Activated B cell treated with CpG ODN at 0.5 μM for 24 hours (primary cell): ENCODE results near the gene PDZD7. TPM values are rescaled to one million over a fixed set of nuclear protein-coding genes. Genes with fewer than 3 reads are reported as not detected.

Source experiments
- ATAC-seq: fragments of 200-7000 bp; cut with Tn5 transposase; one replicate; pipeline ENCODE4 v1.10.0; 2021; ENCODE audit warnings: low read depth, mild to moderate bottlenecking, moderate library complexity
- CTCF ChIA-PET: fragments of 350-600 bp; sonication (Branson Sonifier 250); formaldehyde crosslinking; loops from one replicate; lab custom pipeline; 2021; ENCODE audit warnings: antibody characterized with exemption; lab: Charles Lee
- POLR2A ChIA-PET: fragments of 350-600 bp; sonication (Branson Sonifier 250); formaldehyde crosslinking; loops from one replicate; lab custom pipeline; 2021; ENCODE audit warnings: antibody characterized with exemption; lab: Charles Lee
- DNase-seq: peaks from one replicate; pipeline ENCODE4 v3.0.0; 2022
- H3K27ac Mint-ChIP-seq: one replicate; pipeline ENCODE4 v1.8.0; 2020; ENCODE audit warnings: mixed read lengths
- H3K27me3 Mint-ChIP-seq: one replicate; pipeline ENCODE4 v1.8.0; 2021; ENCODE audit warnings: mixed read lengths
- H3K36me3 Mint-ChIP-seq: one replicate; pipeline ENCODE4 v1.8.0; 2021; ENCODE audit warnings: low read depth, mixed read lengths
- H3K4me1 Mint-ChIP-seq: one replicate; pipeline ENCODE4 v1.8.0; 2021; ENCODE audit warnings: mixed read lengths
- H3K4me3 Mint-ChIP-seq: one replicate; pipeline ENCODE4 v1.8.0; 2020; ENCODE audit warnings: mild to moderate bottlenecking, mixed read lengths
- H3K9me3 Mint-ChIP-seq: one replicate; pipeline ENCODE4 v1.8.0; 2020; ENCODE audit warnings: mixed read lengths
- CTCF ChIP-seq: fragments of 200-600 bp; IDR thresholded peaks from one replicate; pipeline ENCODE4 v1.8.0; 2022; ENCODE audit warnings: antibody characterized with exemption, mild to moderate bottlenecking
- intact Hi-C: fragments of 100-400 bp; cut with micrococcal nuclease; formaldehyde crosslinking; loops from one replicate; pipeline ENCODE4 v1.15.1; 2024
- total RNA-seq: library from RNA; stranded (reverse); gene quantifications from 2 replicates; pipeline ENCODE4 v1.2.3, GENCODE V29; 2022

PDZD7 gene
- total RNA-seq, 1 donor from 2014 or later = 0.11 TPM

- H3K4me1 Mint-ChIP-seq = peaks cover 11% of the 10 kb centered on the region
- no peak for TF ChIP-seq CTCF
- ATAC-seq (no peak), DNase-seq (no peak)
- H3K27ac Mint-ChIP-seq = no peak overlapping the region
- H3K27me3 Mint-ChIP-seq = peaks cover 7% of the 10 kb centered on the region
- no peaks in the 10 kb centered on the region for H3K9me3 Mint-ChIP-seq
- H3K36me3 Mint-ChIP-seq = peaks cover 1% of the 10 kb centered on the region
- ChIA-PET CTCF (interaction anchor here (0.8 to 2.0 kb wide), 5 partner anchors 11 to 1041 kb away, joined by 3 to 10 read pairs (median 3); no protein-coding TSS in a partner anchor), POLR2A (no interaction called here)
- H3K4me3 Mint-ChIP-seq = no peak overlapping the region
- intact Hi-C loops = no loop called here
Measured at GRCh38 chr10:101055411-101055810, 24.5 kb upstream of the PDZD7 start.

- no peaks in the 10 kb centered on the region for H3K36me3 Mint-ChIP-seq
- DNase-seq = no peak
Measured at GRCh38 chr10:101054876-101055275, 23.9 kb upstream of the PDZD7 start.

GRCh38 chr10:101054351-101054750, 23.4 kb upstream of the PDZD7 start:
- no peak overlapping the region for H3K4me3 Mint-ChIP-seq
- no peak for TF ChIP-seq CTCF
- H3K4me1 Mint-ChIP-seq = peaks cover 11% of the 10 kb centered on the region
- ATAC-seq (no peak), DNase-seq (no peak)
- ChIA-PET CTCF (no interaction called here), POLR2A (no interaction called here)
- H3K36me3 Mint-ChIP-seq = no peaks in the 10 kb centered on the region
- H3K27ac Mint-ChIP-seq = no peak overlapping the region
- intact Hi-C loops = no loop called here
- H3K27me3 Mint-ChIP-seq = peaks cover 16% of the 10 kb centered on the region
- H3K9me3 Mint-ChIP-seq = no peaks in the 10 kb centered on the region

More at GRCh38 chr10:101054876-101055275, 23.9 kb upstream of the PDZD7 start:
- no peak for TF ChIP-seq CTCF
- intact Hi-C loops = no loop called here
- ChIA-PET POLR2A (no interaction called here), CTCF (interaction anchor here (0.8 to 2.0 kb wide), 5 partner anchors 11 to 1041 kb away, joined by 3 to 10 read pairs (median 3); no protein-coding TSS in a partner anchor)
- peaks cover 10% of the 10 kb centered on the region for H3K4me1 Mint-ChIP-seq
- no peak overlapping the region for H3K27ac Mint-ChIP-seq
- H3K9me3 Mint-ChIP-seq = no peaks in the 10 kb centered on the region
- H3K27me3 Mint-ChIP-seq = peaks cover 11% of the 10 kb centered on the region
- no peak overlapping the region for H3K4me3 Mint-ChIP-seq
- no peak for ATAC-seq

GRCh38 chr10:101053516-101053915, 22.6 kb upstream of the PDZD7 start:
- intact Hi-C loops = no loop called here
- no peak for TF ChIP-seq CTCF
- Mint-ChIP-seq H3K36me3 (no peaks in the 10 kb centered on the region), H3K27me3 (peaks cover 23% of the 10 kb centered on the region), H3K9me3 (no peaks in the 10 kb centered on the region), H3K4me1 (peaks cover 12% of the 10 kb centered on the region), H3K27ac (no peak overlapping the region), H3K4me3 (no peak overlapping the region)
- POLR2A ChIA-PET = no interaction called here
- CTCF ChIA-PET = interaction anchor here (1.2 to 4.8 kb wide), 3 partner anchors 12 to 89 kb away, joined by 4 to 51 read pairs (median 37); no protein-coding TSS in a partner anchor
- DNase-seq (no peak), ATAC-seq (no peak)

GRCh38 chr10:101052285-101052684, 21.4 kb upstream of the PDZD7 start:
- no peak for TF ChIP-seq CTCF
- ATAC-seq (no peak), DNase-seq (no peak)
- H3K9me3 Mint-ChIP-seq = no peaks in the 10 kb centered on the region
- CTCF ChIA-PET = interaction anchor here (0.7 to 4.8 kb wide), 8 partner anchors 8 to 109 kb away, joined by 3 to 51 read pairs (median 15); partner anchors contain the start of gene KAZALD1
- peaks cover 15% of the 10 kb centered on the region for H3K4me1 Mint-ChIP-seq
- intact Hi-C loops = no loop called here
- H3K27me3 Mint-ChIP-seq = peaks cover 27% of the 10 kb centered on the region
- POLR2A ChIA-PET = no interaction called here
- H3K36me3 Mint-ChIP-seq = no peaks in the 10 kb centered on the region
- H3K4me3 Mint-ChIP-seq = no peak overlapping the region
- H3K27ac Mint-ChIP-seq = no peak overlapping the region
